B cell (primary cell): ENCODE data around the gene MEF2C. TPM values are rescaled to one million over a fixed set of nuclear protein-coding genes. Genes with fewer than 3 reads are reported as not detected.

Experiments used
- ATAC-seq: fragments of 200-7000 bp; cut with Tn5 transposase; one replicate; pipeline ENCODE4 v1.10.0; 2021; ENCODE audit warnings: low read depth, mild to moderate bottlenecking, moderate number of reproducible peaks, moderate library complexity
- CTCF ChIA-PET: fragments of 350-600 bp; sonication (Branson Sonifier 250); formaldehyde crosslinking; loops from one replicate; lab custom pipeline; 2021; ENCODE audit warnings: antibody characterized with exemption, inconsistent platforms; lab: Charles Lee
- POLR2A ChIA-PET: fragments of 350-600 bp; sonication (Branson Sonifier 250); formaldehyde crosslinking; loops from one replicate; lab custom pipeline; 2021; ENCODE audit warnings: antibody characterized with exemption; lab: Charles Lee
- DNase-seq: peaks from one replicate; pipeline ENCODE4 v3.0.0; 2013
- H2AFZ ChIP-seq: 2 replicates; pipeline ENCODE4 v1.6.1; 2012; ENCODE audit warnings: mild to moderate bottlenecking, low read depth, low read length; ENCODE audit not compliant: insufficient read depth, poor library complexity, severe bottlenecking
- H3K27ac ChIP-seq, 2 donors: 1 replicate in 1 of 2; 2 replicates in 1 of 2; pipeline ENCODE4 v1.5.1; 2012 to 2013; ENCODE audit warnings: low read length in 2 of 2, mild to moderate bottlenecking in 2 of 2, moderate library complexity in 1 of 2
- H3K27me3 ChIP-seq, 4 experiments: fragments of 200-600 bp in 1 of 4; sonication (generic) in 1 of 4; replicated peaks in 1 of 4; 1 replicate in 2 of 4; 2 replicates in 2 of 4; pipeline versions ENCODE4 v1.6.1 to v1.7.0; 2013 to 2016; ENCODE audit warnings: low read length in 3 of 4, mild to moderate bottlenecking in 2 of 4, mixed read lengths in 1 of 4, moderate library complexity in 1 of 4; ENCODE audit not compliant: insufficient read depth in 4 of 4, control insufficient read depth in 3 of 4; ENCODE audit errors: control extremely low read depth in 1 of 4
- H3K36me3 ChIP-seq, 2 experiments: replicated peaks in 1 of 2; 1 replicate in 1 of 2; 2 replicates in 1 of 2; pipeline versions ENCODE4 v1.6.1 to v1.7.1; 2013; ENCODE audit warnings: low read length in 1 of 2; ENCODE audit not compliant: insufficient read depth in 2 of 2, control insufficient read depth in 1 of 2; ENCODE audit errors: control extremely low read depth in 1 of 2, extremely low read depth in 1 of 2
- H3K4me1 ChIP-seq, 2 donors: fragments of 200-600 bp in 1 of 2; sonication (generic) in 1 of 2; 1 replicate in 1 of 2; 2 replicates in 1 of 2; pipeline versions ENCODE4 v1.5.1 to v1.6.1; 2013 to 2017; ENCODE audit warnings: low read length in 2 of 2; ENCODE audit not compliant: control insufficient read depth in 2 of 2, insufficient read depth in 2 of 2
- H3K4me2 ChIP-seq: replicated peaks from 2 replicates; pipeline ENCODE3; 2012; ENCODE audit warnings: mild to moderate bottlenecking, low read depth, low read length; ENCODE audit not compliant: poor library complexity, severe bottlenecking
- H3K4me3 ChIP-seq, 5 experiments: fragments of 200-600 bp in 1 of 5; sonication (generic) in 1 of 5; 1 replicate in 3 of 5; 2 replicates in 2 of 5; pipeline versions ENCODE4 v1.5.1 to v1.7.0; 2011 to 2016; ENCODE audit warnings: low read length in 4 of 5, mild to moderate bottlenecking in 4 of 5, low read depth in 2 of 5, control low read depth in 1 of 5, moderate library complexity in 1 of 5; ENCODE audit not compliant: insufficient read depth in 1 of 5; ENCODE audit errors: control extremely low read depth in 1 of 5, extremely low read depth in 1 of 5
- H3K79me2 ChIP-seq: fragments of 200-600 bp; sonication (generic); one replicate; pipeline ENCODE4 v1.6.0; 2016; ENCODE audit warnings: low read length; ENCODE audit not compliant: control insufficient read depth, insufficient read depth
- H3K9ac ChIP-seq: fragments of 200-600 bp; sonication (generic); 2 replicates; pipeline ENCODE4 v1.6.1; 2017; ENCODE audit warnings: mild to moderate bottlenecking, low read length, moderate library complexity
- H3K9me3 ChIP-seq, 3 donors: one replicate each; pipeline versions ENCODE4 v1.6.1 to v1.7.1; 2013; ENCODE audit warnings: low read length in 2 of 3; ENCODE audit not compliant: control insufficient read depth in 2 of 3, insufficient read depth in 1 of 3; ENCODE audit errors: control extremely low read depth in 1 of 3
- H4K20me1 ChIP-seq: 2 replicates; pipeline ENCODE4 v1.6.0; 2012; ENCODE audit warnings: mild to moderate bottlenecking, low read length; ENCODE audit not compliant: insufficient read depth, control insufficient read depth, poor library complexity, severe bottlenecking
- H3K27ac Mint-ChIP-seq: one replicate; pipeline ENCODE4 v1.8.0; 2021; ENCODE audit warnings: mixed read lengths
- H3K27me3 Mint-ChIP-seq: one replicate; pipeline ENCODE4 v1.8.0; 2021; ENCODE audit warnings: mixed read lengths
- H3K4me1 Mint-ChIP-seq: one replicate; pipeline ENCODE4 v1.8.0; 2021; ENCODE audit warnings: mixed read lengths
- H3K4me3 Mint-ChIP-seq: one replicate; pipeline ENCODE4 v1.8.0; 2021; ENCODE audit warnings: mixed read lengths
- H3K9me3 Mint-ChIP-seq: one replicate; pipeline ENCODE4 v1.8.0; 2022; ENCODE audit warnings: mixed read lengths; ENCODE audit not compliant: insufficient read depth
- EZH2 ChIP-seq: IDR thresholded peaks from 2 replicates; pipeline ENCODE4 v1.6.1; 2012; ENCODE audit warnings: borderline replicate concordance, low read depth, mild to moderate bottlenecking, moderate library complexity, low read length; ENCODE audit not compliant: insufficient read depth, poor library complexity, severe bottlenecking
- WGBS: methylation state at CpG from one replicate; pipeline ENCODE4 v1.1.5; 2013; ENCODE audit warnings: missing lambda C conversion rate; ENCODE audit not compliant: insufficient coverage; 5-methylcytosine and 5-hydroxymethylcytosine counted together
- intact Hi-C: fragments of 100-400 bp; cut with micrococcal nuclease; formaldehyde crosslinking; loops from one replicate; pipeline ENCODE4 v1.10.0; 2022
- polyA plus RNA-seq: library from polyadenylated mRNA; depleted of rRNA; stranded (reverse); fragments of >200 nt; gene quantifications from 2 replicates; pipeline ENCODE4 v1.2.3, GENCODE V29; 2012
- total RNA-seq, 2 donors: library from RNA; stranded (reverse); fragments of 120-200 nt in 1 of 2; gene quantifications; 1 replicate in 1 of 2; 2 replicates in 1 of 2; pipeline versions ENCODE4 v1.2.3 to v1.2.4, GENCODE V29; 2013 to 2022
- TF ChIP-seq, protein P1 (sequence below): fragments of 200-600 bp; IDR thresholded peaks from one replicate; pipeline ENCODE4 v1.8.0; 2022; ENCODE audit warnings: antibody characterized with exemption, mild to moderate bottlenecking

MEF2C gene
- total and polyA plus RNA-seq, 2 donors (not counting 1 experiment from before 2014, with no cell fraction given) = 97.4 to 354 TPM

DNA sequence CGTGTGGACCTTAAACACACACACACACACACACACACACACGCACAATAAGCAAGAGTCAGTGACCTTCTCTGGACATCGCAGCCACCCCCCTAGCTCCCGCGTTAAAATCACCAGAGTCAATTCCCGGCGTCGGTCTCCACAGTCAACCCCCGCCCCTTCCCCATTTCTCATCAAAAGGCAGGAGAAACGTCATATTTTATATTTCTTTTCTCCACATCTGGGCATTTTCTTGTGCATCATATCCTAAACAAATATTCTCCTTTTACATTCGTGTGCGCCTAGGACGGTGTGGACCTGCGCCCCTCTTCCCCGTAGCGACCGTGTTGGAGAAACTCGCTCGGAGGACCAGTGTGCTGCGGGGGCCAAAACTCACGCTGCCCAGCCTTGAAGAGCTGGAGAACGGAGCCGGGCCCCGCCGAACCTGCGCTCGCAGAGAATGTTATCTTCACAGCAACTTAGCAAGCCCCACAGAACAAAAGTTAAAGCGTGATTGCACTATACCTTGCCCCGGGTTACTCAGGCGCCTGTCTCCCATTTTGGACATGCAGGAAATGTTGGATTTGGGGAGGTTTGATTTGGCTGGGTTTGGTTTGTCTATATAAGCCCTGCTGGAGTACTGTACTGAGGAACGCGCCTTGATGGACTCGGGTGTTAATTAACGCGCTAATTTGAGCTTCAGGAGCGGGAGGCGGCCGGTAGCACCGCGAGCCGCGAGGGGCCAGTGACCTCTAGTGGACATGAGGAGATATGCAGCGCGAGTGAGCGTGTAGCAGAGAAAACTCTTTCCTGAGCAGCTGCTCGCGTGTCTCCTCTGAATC is 192.4 kb downstream of the MEF2C start:
- Histone ChIP-seq H3K4me1 (peaks cover 46 to 48% of the 10 kb centered on the region in 2 donors), H3K36me3 (no peaks in the 10 kb centered on the region), H3K27me3 (peaks cover 3 to 99% (median 86%) of the 10 kb centered on the region in 4 experiments), H3K4me2 (peak overlapping the region; percentile 77), H4K20me1 (no peaks in the 10 kb centered on the region), H3K27ac (no peak overlapping the region), H3K4me3 (peak overlapping the region in 3 of 5 experiments; percentile 22 to 43 (median 27)), H3K9me3 (peaks cover 0 to 72% (median 46%) of the 10 kb centered on the region in 3 donors), H2AFZ (peak overlapping the region; percentile 59), H3K9ac (peak overlapping the region; percentile 50), H3K79me2 (no peaks in the 10 kb centered on the region)
- WGBS = 6% methylated on average over 47 of the region's 47 CpGs
- ATAC-seq (peak; percentile 94), DNase-seq (peak; percentile 86)
- H3K9me3 Mint-ChIP-seq = peaks cover 5% of the 10 kb centered on the region
- H3K27ac Mint-ChIP-seq = peak overlapping the region; percentile 93
- peaks cover 31% of the 10 kb centered on the region for H3K4me1 Mint-ChIP-seq
- ChIA-PET CTCF (interaction anchor here (0.6 to 4.6 kb wide), 31 partner anchors 10 to 1810 kb away, joined by 3 to 99 read pairs (median 5); no protein-coding TSS in a partner anchor), POLR2A (interaction anchor here (1.2 kb wide), 1 partner anchor 17 kb away, joined by 3 read pairs; no protein-coding TSS in a partner anchor)
- intact Hi-C loops = loop anchor here (1.0 to 5.0 kb wide), 5 partner anchors 16 to 1575 kb away; no protein-coding TSS in a partner anchor
- TF ChIP-seq EZH2 = no peak
- TF ChIP-seq, protein P1, sequence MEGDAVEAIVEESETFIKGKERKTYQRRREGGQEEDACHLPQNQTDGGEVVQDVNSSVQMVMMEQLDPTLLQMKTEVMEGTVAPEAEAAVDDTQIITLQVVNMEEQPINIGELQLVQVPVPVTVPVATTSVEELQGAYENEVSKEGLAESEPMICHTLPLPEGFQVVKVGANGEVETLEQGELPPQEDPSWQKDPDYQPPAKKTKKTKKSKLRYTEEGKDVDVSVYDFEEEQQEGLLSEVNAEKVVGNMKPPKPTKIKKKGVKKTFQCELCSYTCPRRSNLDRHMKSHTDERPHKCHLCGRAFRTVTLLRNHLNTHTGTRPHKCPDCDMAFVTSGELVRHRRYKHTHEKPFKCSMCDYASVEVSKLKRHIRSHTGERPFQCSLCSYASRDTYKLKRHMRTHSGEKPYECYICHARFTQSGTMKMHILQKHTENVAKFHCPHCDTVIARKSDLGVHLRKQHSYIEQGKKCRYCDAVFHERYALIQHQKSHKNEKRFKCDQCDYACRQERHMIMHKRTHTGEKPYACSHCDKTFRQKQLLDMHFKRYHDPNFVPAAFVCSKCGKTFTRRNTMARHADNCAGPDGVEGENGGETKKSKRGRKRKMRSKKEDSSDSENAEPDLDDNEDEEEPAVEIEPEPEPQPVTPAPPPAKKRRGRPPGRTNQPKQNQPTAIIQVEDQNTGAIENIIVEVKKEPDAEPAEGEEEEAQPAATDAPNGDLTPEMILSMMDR = peak; percentile 97
- peak overlapping the region; percentile 90 for H3K4me3 Mint-ChIP-seq
- H3K27me3 Mint-ChIP-seq = peaks cover 83% of the 10 kb centered on the region
